Stimulated activated CD4-positive, alpha-beta T cell treated with anti-CD3 and anti-CD28 coated beads, Interleukin-12 subunit alpha, Interleukin-12 subunit beta, amount 100 ng/mL, for 24 hours (primary cell): Measurements from ENCODE around the gene UPF1.

Experiments used
- DNase-seq, 2 experiments: peaks; one replicate each; pipeline ENCODE4 v3.0.0-alpha.2; 2020; ENCODE audit warnings: low read depth in 2 of 2

The UPF1 gene

GRCh38 chr19:18831524-18832305, at the start of gene UPF1:
TSS of gene UPF1 (plus strand) at chr19:18831959. CDS start at chr19:18832210, 251 bp downstream.
- peak; percentile 90 to 95 for DNase-seq

- DNase-seq: no peak
Measured at GRCh38 chr19:18782559-18783225, 49.1 kb upstream of the UPF1 start.

DNA sequence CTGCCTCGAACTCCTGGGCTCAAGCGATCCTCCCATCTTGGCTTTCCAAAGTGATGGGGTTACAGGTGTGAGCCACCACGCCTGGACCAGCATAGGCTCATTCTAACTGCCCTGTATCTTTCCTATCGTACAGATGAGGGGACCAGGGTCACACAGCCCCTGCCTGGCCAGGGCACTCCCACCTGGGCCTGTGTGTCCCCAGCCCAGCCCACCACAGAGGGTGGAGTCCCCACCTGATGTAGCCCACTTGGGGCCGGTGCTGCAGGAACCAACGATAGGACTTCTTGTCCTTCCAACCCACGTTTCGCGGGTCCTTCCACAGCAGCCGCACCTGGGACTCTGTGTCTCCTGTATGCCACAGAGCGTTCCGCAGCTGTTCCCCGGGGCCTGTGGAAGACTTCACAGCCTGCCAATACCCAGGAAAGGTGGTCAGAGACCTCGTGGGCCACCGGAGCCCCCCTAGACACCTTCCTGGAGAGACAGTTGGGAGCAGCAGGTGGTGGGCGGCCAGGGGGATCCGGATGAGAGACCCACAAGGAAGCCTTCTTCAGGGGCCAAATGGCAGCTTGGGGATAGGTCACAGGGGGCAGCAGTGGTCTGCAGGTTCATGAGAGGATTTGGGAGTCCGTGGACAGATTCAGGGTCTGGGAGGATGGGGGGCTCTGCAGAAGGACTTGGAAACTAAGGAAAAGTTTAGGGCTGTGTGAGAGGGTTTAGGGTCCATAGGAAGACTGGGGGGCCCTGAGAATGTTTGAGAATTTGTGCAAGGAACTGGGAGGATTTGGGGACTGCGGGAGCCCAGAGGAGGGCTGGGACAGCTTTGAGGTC, 47.6 kb upstream of the UPF1 start:
- DNase-seq: no peak

DNA sequence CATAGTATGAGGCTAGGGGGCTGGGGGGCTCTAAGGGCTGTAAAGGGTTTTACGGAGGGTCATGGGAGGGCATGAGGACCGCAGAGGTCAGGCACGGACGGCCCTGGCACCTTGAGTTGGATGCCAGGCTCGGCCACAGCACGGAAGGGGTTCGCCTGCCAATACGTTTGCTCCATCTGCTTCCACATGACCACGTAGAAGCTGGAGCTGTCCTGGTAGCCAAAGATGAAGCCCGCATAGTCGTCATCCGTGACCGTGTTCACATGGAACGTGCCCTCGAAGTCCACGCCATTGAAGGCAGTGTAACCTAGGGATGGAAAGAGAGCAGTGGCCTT, 47.0 kb upstream of the UPF1 start:
- no peak for DNase-seq

DNA sequence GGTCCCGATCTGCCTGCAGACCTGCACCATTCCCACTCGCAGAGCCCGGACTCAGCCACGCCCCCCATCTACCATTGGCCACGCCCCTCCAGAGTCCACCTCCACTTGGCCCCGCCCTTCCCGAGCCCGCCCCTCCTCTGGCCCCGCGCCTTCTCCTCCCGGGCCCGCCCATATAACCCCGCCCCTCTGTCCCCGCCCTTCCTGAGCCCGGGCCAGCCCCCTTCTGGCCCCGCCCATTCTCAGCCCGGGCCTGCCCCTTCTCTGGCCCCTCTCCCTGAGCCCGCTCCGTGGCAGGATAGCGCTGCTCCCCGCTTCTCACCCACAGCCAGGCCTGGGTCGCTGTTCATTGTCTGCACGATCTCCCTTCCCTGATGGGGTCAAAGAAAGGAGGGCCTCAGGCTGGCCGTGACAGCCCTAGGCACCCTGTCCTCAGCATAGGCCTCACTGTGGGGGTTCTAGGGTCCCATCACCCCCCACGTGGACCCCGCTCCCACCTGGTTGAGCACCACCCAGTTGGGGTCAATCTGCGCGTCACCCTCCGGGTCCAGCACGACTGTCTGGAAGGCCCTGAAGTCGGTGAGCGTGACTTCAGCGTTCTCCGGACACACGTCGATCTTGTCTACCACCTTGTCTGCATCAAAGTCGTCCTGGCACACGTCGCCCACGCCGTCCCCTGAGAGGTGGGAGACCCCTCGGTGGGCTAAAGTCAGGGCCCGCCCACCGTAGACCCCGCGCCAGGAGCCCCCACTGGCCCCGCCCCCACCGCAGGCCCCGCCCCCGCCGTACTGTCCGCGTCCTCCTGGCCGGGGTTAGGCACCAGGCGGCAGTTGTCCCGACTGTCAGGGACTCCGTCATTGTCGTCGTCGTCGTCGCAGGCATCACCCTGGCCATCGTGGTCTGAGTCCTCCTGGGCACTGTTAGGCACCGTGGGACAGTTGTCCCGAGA, 46.3 kb upstream of the UPF1 start:
- peak; percentile 44 to 79 for DNase-seq

GRCh38 chr19:18788529-18789421, 43.0 kb upstream of the UPF1 start:
- DNase-seq: no peak

DNA sequence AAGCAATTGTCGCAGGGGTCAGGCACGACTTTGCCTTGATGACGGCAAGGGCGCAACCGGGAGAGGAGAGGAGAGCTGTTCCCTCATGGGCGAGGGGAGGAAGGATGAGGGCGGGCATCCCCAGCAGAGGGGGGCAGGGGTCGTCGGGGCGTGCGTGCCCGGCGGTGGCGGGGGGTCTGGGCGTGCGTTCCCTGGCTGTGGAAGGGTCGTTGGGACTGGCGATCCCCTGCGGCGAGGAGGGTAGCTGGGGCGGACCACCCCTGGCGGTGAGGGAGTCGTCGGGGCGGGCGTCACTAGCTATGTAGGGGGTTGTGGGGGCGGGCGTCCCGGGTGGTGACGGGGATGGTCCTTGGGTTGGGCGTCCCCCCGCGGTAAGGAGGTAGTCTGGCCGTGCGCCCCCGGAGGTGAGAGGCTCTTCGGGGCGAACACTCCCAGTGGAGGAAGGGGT, 42.3 kb upstream of the UPF1 start:
- DNase-seq: no peak

DNA sequence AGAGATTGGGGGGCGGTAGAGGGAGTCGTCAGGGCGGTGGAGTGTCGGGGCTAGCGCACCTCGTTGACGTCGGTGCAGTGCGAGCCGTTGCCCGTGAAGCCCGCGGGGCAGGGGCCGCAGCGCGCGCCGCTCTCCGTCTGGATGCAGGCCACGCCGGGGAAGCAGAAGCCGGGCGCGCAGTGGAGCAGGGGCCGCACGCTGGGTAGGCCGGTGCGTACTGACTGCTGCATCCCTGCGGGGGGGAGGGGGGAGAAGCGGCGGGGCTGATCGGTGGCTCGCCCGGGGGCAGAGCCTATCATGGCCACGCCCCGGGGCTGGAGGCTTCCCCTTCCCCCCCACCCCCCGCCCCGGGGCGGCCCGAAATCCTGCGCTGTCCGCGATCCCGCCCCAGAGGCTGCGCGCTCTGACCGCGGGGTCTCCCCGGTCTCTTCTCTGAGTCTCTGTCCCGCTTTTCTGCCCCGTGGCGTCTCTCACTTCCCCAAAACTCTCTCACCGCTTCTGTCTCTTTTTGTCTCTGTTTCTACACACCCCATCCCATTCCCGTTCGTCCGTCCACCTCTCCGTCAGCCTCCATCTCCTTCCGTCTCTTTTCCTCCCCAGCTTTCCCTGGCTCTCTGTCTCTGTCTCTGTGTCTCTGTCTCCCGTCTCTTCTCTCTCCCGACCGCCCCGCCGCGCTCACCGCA, 41.7 kb upstream of the UPF1 start:
- peak in 1 of 2 experiments; percentile 22 for DNase-seq

GRCh38 chr19:18790566-18791314, 41.0 kb upstream of the UPF1 start, which contains the start of gene COMP:
TSS of gene COMP (minus strand) at chr19:18791305. CDS start at chr19:18791269, 36 bp downstream.
- no peak for DNase-seq

- DNase-seq: no peak
Measured at GRCh38 chr19:18791315-18791678, 40.5 kb upstream of the UPF1 start.

- no peak for DNase-seq
Measured at GRCh38 chr19:18792661-18793060, 39.1 kb upstream of the UPF1 start.

GRCh38 chr19:18793144-18794028, 38.4 kb upstream of the UPF1 start:
- DNase-seq: no peak

- DNase-seq: no peak
Measured at GRCh38 chr19:18794029-18794313, 37.8 kb upstream of the UPF1 start.

GRCh38 chr19:18794692-18795091, 37.1 kb upstream of the UPF1 start:
- no peak for DNase-seq

GRCh38 chr19:18795540-18795939, 36.2 kb upstream of the UPF1 start:
- no peak for DNase-seq

- no peak for DNase-seq
Measured at GRCh38 chr19:18796239-18796638, 35.5 kb upstream of the UPF1 start.

- DNase-seq: no peak
Measured at GRCh38 chr19:18798384-18799352, 33.1 kb upstream of the UPF1 start.
